Hepatocyte (in vitro differentiated cells): Measurements from ENCODE around the gene HLX.

Source experiments
- CTCF ChIP-seq: fragments of 200-600 bp; sonication (generic); IDR thresholded peaks from 2 replicates; pipeline ENCODE4 v1.5.1; 2016; ENCODE audit warnings: antibody characterized with exemption, mild to moderate bottlenecking; ENCODE audit not compliant: poor library complexity
- EZH2 ChIP-seq: fragments of 200-600 bp; sonication (generic); IDR thresholded peaks from 2 replicates; pipeline ENCODE4 v1.6.1; 2016; ENCODE audit warnings: antibody characterized with exemption, mild to moderate bottlenecking, borderline replicate concordance
- EZH2phosphoT487 ChIP-seq: fragments of 200-600 bp; sonication (generic); IDR thresholded peaks from one replicate; pipeline ENCODE4 v1.6.1; 2018; ENCODE audit warnings: antibody characterized with exemption, mild to moderate bottlenecking, low read depth, moderate library complexity; ENCODE audit not compliant: unreplicated experiment, severe bottlenecking

- TF ChIP-seq CTCF: no peak
- no peak for TF ChIP-seq EZH2
- TF ChIP-seq EZH2phosphoT487: no peak
These were observed 15.6 kb downstream of the HLX start for GRCh38 chr1:220894924-220895256.
